ENCODE measurements around the gene TUSC7. TPM values are rescaled to one million over a fixed set of nuclear protein-coding genes. Genes with fewer than 3 reads are reported as not detected.

Gene TUSC7
- total RNA-seq: not detected

DNA sequence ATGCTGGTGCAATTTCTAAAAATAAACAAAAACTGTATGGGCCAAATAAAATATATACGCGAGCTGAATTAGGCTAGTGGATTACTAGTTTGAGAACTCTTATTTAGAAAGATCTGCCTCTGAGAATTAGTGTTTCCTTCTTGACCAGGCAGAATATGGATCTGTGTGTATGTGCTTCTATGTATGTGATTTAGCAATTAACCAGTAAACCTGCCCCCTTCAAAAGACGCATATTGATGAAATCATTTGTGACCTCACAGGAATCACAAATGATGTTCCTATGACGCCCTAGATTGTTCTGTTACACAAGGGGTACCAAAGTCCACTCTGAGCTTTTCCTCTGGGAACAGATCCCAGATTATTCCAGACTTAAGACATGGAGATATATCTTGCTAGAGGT is at the start of gene TUSC7:
TSS of gene TUSC7 (plus strand) at position 301 of the 400 bp plus-strand sequence.
- no peaks in the 10 kb centered on the region for H3K4me1 Mint-ChIP-seq
- ATAC-seq (no peak), DNase-seq (no peak)
- H3K4me3 Mint-ChIP-seq: no peak within 1 kb of the TSS
- CTCF ChIA-PET: no interaction called here
- H3K9me3 Mint-ChIP-seq (ENCODE audit: low read depth): no peaks in the 10 kb centered on the region
- H3K36me3 Mint-ChIP-seq: no peaks in the 10 kb centered on the region
- H3K27me3 Mint-ChIP-seq: no peaks in the 10 kb centered on the region
- H3K27ac Mint-ChIP-seq: no peak within 1 kb of the TSS

DNA sequence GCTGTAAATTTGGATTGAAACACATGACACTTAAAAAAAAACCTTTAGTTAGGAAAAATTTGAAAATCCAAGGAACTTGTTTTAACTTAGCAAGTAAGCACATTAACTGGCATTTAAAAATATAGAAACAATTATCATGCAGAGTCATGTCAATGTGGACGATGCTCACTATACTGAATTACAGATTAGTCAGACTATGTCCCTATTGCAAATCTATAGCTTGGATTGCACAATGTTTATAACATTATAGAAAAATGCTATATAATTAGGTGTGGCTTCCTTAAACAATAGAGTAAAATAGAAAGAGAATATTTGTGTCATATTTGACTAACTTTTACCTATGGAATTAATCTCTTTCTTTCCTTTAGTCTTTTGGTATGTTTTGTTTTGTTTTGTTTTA is 48.4 kb upstream of the TUSC7 start:
- Mint-ChIP-seq H3K36me3 (no peaks in the 10 kb centered on the region), H3K4me3 (no peak overlapping the region), H3K9me3 (ENCODE audit: low read depth) (peaks cover 3% of the 10 kb centered on the region), H3K27me3 (no peaks in the 10 kb centered on the region), H3K4me1 (no peaks in the 10 kb centered on the region), H3K27ac (no peak overlapping the region)
- DNase-seq: no peak
- ATAC-seq: no peak
- CTCF ChIA-PET: no interaction called here

DNA sequence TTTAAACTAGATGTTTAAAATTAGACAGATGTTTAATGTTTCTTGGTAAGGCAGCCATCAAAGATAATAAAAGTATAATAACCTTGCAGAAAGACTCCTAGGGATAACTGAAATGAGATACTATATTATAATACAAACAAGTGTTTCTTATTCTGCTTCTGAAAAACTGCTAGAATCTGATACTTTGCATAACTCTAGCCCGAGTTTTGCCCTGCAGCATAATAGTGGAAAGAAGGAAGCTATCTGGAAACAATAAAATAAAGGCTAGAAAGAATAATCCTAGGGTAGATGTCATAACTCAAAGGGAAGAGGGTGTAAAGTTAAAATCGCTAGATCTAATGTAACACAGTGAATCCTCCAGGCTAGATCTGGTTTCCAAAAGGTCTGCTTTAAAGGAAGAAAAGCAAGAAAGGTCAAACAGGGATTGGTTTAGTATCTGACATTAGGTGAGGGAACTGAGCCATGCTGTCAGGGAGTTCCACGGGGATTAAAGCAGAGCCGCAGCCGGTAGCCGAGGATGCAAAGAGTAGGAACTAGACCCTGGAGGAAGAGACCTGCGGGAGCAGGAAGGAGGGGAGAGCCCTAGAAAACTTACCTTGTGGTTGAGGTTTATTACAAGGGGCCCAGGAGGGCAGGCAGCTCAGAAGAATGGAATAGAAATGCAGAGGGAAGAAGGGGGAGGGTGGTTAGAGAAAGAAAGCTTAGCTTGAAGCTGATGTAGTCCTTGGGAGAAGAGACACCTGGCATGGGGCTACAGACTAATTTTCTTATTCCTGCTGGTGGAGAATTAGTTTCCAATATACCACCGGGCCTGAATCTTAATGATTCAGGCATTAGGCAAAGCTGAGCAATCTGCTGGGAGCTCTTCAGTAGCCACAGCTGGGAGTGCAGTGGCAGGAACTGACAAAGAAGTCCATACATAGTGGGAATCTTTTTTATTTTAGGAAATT is 46.1 kb upstream of the TUSC7 start:
- Mint-ChIP-seq H3K27me3 (no peaks in the 10 kb centered on the region), H3K9me3 (ENCODE audit: low read depth) (peaks cover 3% of the 10 kb centered on the region), H3K4me3 (no peak overlapping the region), H3K36me3 (no peaks in the 10 kb centered on the region), H3K27ac (no peak overlapping the region), H3K4me1 (no peaks in the 10 kb centered on the region)
- ATAC-seq (no peak), DNase-seq (no peak)
- CTCF ChIA-PET: no interaction called here

DNA sequence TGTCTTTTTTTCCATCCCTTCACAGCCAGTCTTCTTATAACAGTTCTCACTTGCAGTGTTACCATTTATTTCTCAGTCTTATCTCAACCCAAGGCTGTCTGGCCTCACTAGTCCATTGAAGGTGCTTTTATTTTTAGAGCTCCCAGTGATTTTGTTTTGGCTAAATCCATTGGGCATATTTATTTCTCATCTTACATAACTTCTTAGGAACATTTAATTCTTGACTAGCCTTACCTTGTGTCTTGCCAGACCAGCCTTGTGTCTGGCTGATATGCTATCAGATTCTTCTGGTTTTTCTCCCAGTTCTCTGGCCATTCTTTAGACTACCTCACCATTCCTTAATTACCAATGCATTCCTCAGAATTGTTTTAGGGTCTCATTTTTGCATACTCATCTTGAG is 42.3 kb upstream of the TUSC7 start:
- CTCF ChIA-PET: no interaction called here
- no peak overlapping the region for H3K27ac Mint-ChIP-seq
- DNase-seq (no peak), ATAC-seq (no peak)
- H3K4me3 Mint-ChIP-seq: no peak overlapping the region
- no peaks in the 10 kb centered on the region for H3K4me1 Mint-ChIP-seq
- H3K9me3 Mint-ChIP-seq (ENCODE audit: low read depth): peaks cover 3% of the 10 kb centered on the region
- no peaks in the 10 kb centered on the region for H3K36me3 Mint-ChIP-seq
- H3K27me3 Mint-ChIP-seq: no peaks in the 10 kb centered on the region

DNA sequence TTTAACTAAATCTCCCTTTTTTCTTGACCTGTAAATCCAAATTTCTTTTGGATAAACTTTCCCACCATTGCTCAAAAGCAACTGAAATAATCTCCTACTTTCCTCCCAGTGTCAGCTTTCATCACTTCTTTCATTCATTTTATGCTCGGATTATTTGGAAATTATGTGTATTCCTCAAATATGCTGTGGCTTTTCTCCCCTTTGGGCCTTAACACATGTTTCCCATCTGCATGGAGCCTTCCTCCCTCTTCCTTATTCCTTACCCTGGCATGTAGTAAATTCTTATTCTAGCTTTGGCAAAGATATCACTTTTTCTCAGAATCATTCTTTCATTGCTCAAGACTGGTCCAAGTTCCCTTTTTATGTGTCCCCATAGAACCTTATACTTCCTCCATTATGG is 41.8 kb upstream of the TUSC7 start:
- H3K4me1 Mint-ChIP-seq: no peaks in the 10 kb centered on the region
- CTCF ChIA-PET: no interaction called here
- peaks cover 3% of the 10 kb centered on the region for H3K9me3 Mint-ChIP-seq (ENCODE audit: low read depth)
- no peak overlapping the region for H3K27ac Mint-ChIP-seq
- ATAC-seq: no peak
- no peak overlapping the region for H3K4me3 Mint-ChIP-seq
- no peak for DNase-seq
- H3K36me3 Mint-ChIP-seq: no peaks in the 10 kb centered on the region
- no peaks in the 10 kb centered on the region for H3K27me3 Mint-ChIP-seq

DNA sequence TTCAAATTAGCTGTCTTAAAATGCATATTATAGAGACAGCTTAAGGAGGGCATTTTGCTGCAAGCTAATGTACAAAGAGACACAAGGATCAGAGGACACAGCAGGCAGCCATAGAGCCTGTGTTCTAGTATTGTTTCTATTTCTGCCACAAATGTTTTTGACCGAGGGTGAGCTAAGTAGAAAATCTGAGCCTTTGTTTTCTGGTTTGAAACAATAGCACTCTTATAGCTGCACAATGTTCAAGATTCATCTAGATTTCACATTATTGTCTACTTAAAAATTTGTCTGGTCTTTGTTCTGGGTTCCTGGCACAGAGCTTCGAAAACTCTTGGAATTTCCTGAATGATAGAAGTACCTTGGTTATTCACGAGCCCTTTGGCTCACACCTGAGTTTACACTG is 40.0 kb upstream of the TUSC7 start:
- CTCF ChIA-PET: no interaction called here
- H3K4me3 Mint-ChIP-seq: no peak overlapping the region
- H3K36me3 Mint-ChIP-seq: no peaks in the 10 kb centered on the region
- no peaks in the 10 kb centered on the region for H3K27me3 Mint-ChIP-seq
- peaks cover 3% of the 10 kb centered on the region for H3K9me3 Mint-ChIP-seq (ENCODE audit: low read depth)
- ATAC-seq: no peak
- H3K4me1 Mint-ChIP-seq: no peaks in the 10 kb centered on the region
- H3K27ac Mint-ChIP-seq: no peak overlapping the region
- no peak for DNase-seq

DNA sequence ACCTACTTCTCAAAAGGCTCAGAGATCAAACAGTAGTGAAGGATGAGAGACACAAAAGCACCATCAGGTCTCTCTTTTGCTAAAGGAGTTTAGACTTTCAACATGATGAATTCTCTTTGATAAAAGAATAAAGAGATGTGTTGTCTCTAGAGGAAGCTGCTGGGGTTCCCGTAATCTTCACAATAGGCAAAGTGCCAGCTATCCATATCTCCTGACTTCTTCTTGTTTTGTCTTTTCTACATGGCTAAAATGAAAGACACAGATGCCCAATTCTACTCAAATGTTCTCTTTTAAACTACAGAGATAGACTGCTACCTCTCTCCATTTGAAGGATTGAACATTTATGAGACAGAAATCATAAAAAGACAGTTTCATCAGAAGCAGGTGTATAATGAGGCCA is 38.4 kb upstream of the TUSC7 start:
- H3K27me3 Mint-ChIP-seq: no peaks in the 10 kb centered on the region
- CTCF ChIA-PET: no interaction called here
- no peak overlapping the region for H3K4me3 Mint-ChIP-seq
- H3K36me3 Mint-ChIP-seq: no peaks in the 10 kb centered on the region
- no peak overlapping the region for H3K27ac Mint-ChIP-seq
- ATAC-seq (no peak), DNase-seq (no peak)
- peaks cover 3% of the 10 kb centered on the region for H3K9me3 Mint-ChIP-seq (ENCODE audit: low read depth)
- no peaks in the 10 kb centered on the region for H3K4me1 Mint-ChIP-seq

DNA sequence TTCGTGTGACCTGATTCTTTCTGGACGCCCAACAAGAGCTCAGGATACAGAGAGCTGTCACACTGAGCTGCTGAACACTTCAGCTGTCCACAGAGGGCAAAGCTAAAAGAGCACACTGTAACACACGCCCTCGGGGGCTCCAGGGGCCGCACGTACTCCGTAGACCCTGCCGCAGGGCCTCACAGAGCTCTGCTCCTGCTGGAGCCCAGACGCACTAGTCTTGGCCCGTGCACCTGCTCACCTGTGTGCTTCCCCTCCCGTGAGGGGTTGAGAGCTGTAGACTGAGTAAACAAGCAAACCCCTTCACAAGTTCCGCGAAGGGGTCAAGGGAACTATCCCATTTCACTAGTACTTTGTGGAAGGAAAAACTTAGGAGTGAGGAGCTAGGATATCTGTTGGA is 30.7 kb upstream of the TUSC7 start:
- Mint-ChIP-seq H3K36me3 (no peaks in the 10 kb centered on the region), H3K27ac (no peak overlapping the region), H3K9me3 (ENCODE audit: low read depth) (no peaks in the 10 kb centered on the region), H3K27me3 (no peaks in the 10 kb centered on the region), H3K4me3 (no peak overlapping the region), H3K4me1 (no peaks in the 10 kb centered on the region)
- ATAC-seq: no peak
- no peak for DNase-seq
- CTCF ChIA-PET: no interaction called here

DNA sequence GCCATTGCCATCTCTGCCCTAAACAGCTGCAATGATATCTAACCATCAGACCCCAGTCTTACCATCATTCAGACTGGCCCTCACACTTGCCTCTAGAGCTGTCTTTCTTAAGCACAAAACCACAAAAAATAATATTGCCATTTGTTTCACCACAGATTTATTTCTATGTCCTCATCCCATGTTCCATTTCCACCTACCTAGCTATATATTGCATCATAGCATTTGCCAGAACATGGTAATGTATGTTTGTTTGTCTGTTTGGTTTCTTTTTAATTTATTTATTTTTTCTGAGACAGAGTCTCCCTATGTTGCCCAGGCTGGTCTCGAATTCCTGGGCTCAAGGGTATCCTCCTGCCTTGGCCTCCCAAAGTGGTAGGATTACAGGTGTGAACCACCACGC is 18.5 kb upstream of the TUSC7 start:
- Mint-ChIP-seq H3K4me3 (no peak overlapping the region), H3K27me3 (no peaks in the 10 kb centered on the region), H3K4me1 (no peaks in the 10 kb centered on the region), H3K27ac (no peak overlapping the region), H3K9me3 (ENCODE audit: low read depth) (peaks cover 4% of the 10 kb centered on the region), H3K36me3 (no peaks in the 10 kb centered on the region)
- CTCF ChIA-PET: no interaction called here
- ATAC-seq (no peak), DNase-seq (no peak)

DNA sequence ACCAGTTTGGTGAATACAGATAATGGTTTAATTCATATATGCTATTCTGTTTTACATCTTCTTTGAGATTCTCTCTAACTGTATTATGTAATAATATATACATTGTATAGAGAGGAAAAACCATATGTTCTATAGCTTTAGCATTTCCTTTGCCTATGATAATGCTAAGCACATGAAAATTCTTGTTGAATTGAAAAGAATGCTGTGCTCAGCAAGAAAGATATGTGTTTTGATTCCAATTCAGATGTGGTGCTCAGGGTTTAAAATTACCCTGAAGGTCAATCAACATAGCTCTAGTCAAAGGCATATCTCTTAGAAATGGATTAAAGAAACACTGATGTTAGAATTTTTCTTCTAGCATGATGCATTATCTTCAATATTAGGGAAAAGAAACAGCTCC is 8.5 kb upstream of the TUSC7 start:
- ATAC-seq (no peak), DNase-seq (no peak)
- CTCF ChIA-PET: interaction anchor here (0.6 kb wide), 1 partner anchor 395 kb away, joined by 3 read pairs; no protein-coding TSS in a partner anchor
- Mint-ChIP-seq H3K9me3 (ENCODE audit: low read depth) (no peaks in the 10 kb centered on the region), H3K27me3 (no peaks in the 10 kb centered on the region), H3K4me1 (no peaks in the 10 kb centered on the region), H3K27ac (no peak overlapping the region), H3K36me3 (no peaks in the 10 kb centered on the region), H3K4me3 (no peak overlapping the region)

DNA sequence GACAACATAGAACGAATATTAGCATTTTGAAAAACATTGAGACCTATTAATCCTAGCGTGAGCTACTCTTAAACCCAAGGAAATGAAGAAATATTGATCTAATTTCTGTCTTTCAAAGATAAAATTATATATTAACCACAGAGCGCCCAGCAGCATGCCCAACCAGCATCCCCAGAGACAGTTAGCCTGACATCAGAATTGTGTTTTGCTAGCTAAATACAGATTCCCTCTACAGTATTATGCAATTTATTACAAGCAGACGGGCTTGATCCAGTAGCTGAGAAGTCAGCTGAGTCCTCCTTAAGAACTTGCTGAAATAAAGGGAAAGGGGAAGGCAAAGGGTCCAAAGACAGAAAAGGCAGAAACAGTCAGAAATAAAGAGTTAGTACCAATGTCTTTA is 7.2 kb upstream of the TUSC7 start:
- Mint-ChIP-seq H3K36me3 (no peaks in the 10 kb centered on the region), H3K27ac (no peak overlapping the region), H3K27me3 (no peaks in the 10 kb centered on the region), H3K4me3 (no peak overlapping the region), H3K9me3 (ENCODE audit: low read depth) (no peaks in the 10 kb centered on the region), H3K4me1 (no peaks in the 10 kb centered on the region)
- CTCF ChIA-PET: no interaction called here
- ATAC-seq: no peak
- DNase-seq: no peak

DNA sequence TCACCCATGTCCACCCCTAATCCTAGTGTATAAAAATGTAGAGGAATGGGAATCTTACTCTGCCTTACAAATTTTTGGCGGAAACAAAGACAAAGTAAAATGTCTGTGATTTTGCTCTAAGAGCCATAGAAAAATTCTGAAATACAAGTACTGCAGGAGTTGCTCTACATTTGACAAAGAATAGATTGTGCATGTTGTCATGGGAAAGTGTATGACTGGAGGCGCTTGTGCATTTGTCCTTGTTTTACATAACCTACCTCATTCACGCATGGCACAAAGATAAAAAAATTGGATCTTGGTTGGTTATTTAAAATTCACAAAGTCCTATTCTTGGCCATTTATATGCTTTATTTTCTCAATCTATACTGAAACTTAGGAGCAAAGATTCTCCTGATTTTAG is 2.0 kb upstream of the TUSC7 start:
- CTCF ChIA-PET: no interaction called here
- DNase-seq (no peak), ATAC-seq (no peak)
- Mint-ChIP-seq H3K27ac (no peak overlapping the region), H3K4me3 (no peak overlapping the region), H3K9me3 (ENCODE audit: low read depth) (no peaks in the 10 kb centered on the region), H3K36me3 (no peaks in the 10 kb centered on the region), H3K4me1 (no peaks in the 10 kb centered on the region), H3K27me3 (no peaks in the 10 kb centered on the region)

DNA sequence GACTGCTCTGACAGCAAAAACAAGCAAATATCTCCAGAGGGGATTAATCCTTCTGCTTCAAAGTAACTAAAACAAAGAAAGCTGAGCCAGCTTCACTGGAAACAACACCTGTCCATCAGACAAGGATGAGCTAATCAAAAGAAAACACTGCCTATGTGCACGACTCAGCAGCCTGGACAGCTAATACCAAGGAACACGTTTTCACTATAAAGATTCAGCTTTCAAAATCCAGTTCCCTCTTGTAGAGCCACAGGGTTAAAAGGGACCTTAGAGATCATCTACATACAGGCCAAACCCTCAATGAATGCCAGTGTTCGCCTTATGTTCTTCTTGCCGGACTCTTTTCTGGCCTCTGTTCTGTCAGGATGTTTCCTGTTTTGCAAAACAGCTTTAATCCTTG is 6.9 kb downstream of the TUSC7 start:
- no peaks in the 10 kb centered on the region for H3K36me3 Mint-ChIP-seq
- H3K9me3 Mint-ChIP-seq (ENCODE audit: low read depth): no peaks in the 10 kb centered on the region
- H3K27ac Mint-ChIP-seq: no peak overlapping the region
- CTCF ChIA-PET: no interaction called here
- H3K4me3 Mint-ChIP-seq: no peak overlapping the region
- ATAC-seq (no peak), DNase-seq (no peak)
- no peaks in the 10 kb centered on the region for H3K4me1 Mint-ChIP-seq
- no peaks in the 10 kb centered on the region for H3K27me3 Mint-ChIP-seq

DNA sequence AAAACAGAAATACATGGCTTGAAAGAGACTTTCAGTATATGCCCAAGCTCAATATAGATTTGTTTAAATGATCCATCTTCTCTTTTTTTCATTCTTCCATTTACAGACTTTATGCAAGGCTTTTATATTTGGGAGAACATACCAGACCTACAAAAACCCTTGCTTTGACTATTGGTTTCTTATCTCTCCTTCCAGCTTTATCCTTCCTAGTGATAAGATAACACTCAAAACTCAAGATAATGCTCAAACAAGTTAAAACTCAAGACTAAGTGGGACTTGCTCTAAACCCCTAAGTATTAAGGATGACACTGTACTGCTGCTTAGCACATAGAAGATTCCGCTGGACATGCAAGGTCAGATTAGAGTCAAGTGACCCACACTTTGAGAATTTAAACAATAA is 8.0 kb downstream of the TUSC7 start:
- H3K9me3 Mint-ChIP-seq (ENCODE audit: low read depth): no peaks in the 10 kb centered on the region
- CTCF ChIA-PET: no interaction called here
- H3K36me3 Mint-ChIP-seq: no peaks in the 10 kb centered on the region
- H3K27me3 Mint-ChIP-seq: no peaks in the 10 kb centered on the region
- no peak overlapping the region for H3K4me3 Mint-ChIP-seq
- no peak overlapping the region for H3K27ac Mint-ChIP-seq
- ATAC-seq: no peak
- no peaks in the 10 kb centered on the region for H3K4me1 Mint-ChIP-seq
- no peak for DNase-seq

DNA sequence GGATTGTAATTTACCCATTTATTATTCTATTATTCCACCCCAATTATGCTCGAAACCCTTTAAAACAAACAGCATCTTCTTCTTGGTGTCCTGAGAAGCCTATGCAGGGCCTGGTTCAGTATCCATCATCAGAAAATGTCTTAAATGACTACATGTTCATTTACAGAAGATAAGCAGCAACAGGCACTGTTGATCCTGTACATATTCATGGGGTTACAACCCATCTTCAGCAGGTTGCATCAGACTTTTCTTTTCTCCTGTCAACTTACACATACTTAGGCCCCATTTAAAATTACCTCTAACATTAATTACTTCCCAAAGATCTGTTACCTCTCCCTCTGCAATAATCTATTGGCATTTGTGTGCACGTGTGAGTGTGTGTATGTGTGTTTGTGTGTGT is 18.9 kb downstream of the TUSC7 start:
- H3K4me1 Mint-ChIP-seq: no peaks in the 10 kb centered on the region
- H3K9me3 Mint-ChIP-seq (ENCODE audit: low read depth): no peaks in the 10 kb centered on the region
- CTCF ChIA-PET: no interaction called here
- H3K4me3 Mint-ChIP-seq: no peak overlapping the region
- no peaks in the 10 kb centered on the region for H3K36me3 Mint-ChIP-seq
- no peak overlapping the region for H3K27ac Mint-ChIP-seq
- DNase-seq (no peak), ATAC-seq (no peak)
- no peaks in the 10 kb centered on the region for H3K27me3 Mint-ChIP-seq
